GM13976 (cell line): ENCODE data around the gene RCBTB1.
"Not testable (repeated sequence)": the region's sequence is repeated elsewhere in the genome, so short reads cannot be mapped to it uniquely, and the experiment has no call there.

Source experiments
- DNase-seq: peaks from one replicate; pipeline ENCODE4 v3.0.0; 2012; ENCODE audit warnings: low spot score
- CTCF ChIP-seq: IDR thresholded peaks from 2 replicates; pipeline ENCODE4 v1.5.1; 2012; ENCODE audit warnings: borderline replicate concordance, mild to moderate bottlenecking; ENCODE audit not compliant: insufficient read depth; ENCODE audit errors: extremely low read depth, missing control alignments, control extremely low read depth
- in situ Hi-C: fragments of 300-500 bp; cut with MboI; formaldehyde crosslinking; loops from one replicate; pipeline ENCODE4 v1.12.0; 2022; ENCODE audit warnings: low sequenced_read_pairs, mixed read lengths, inconsistent platforms; ENCODE audit not compliant: unreplicated experiment

RCBTB1 gene

GRCh38 chr13:49615836-49616675, 30.7 kb upstream of the RCBTB1 start:
- in situ Hi-C loops = no loop called here

GRCh38 chr13:49612042-49612441, 26.7 kb upstream of the RCBTB1 start:
- in situ Hi-C loops = loop anchor here (5.0 kb wide), 1 partner anchor 310 kb away; no protein-coding TSS in a partner anchor

More at GRCh38 chr13:49615836-49616675, 30.7 kb upstream of the RCBTB1 start:
- no peak for DNase-seq
- no peak for TF ChIP-seq CTCF

GRCh38 chr13:49610176-49610575, 24.8 kb upstream of the RCBTB1 start:
- TF ChIP-seq CTCF = no peak
- in situ Hi-C loops = loop anchor here (5.0 kb wide), 1 partner anchor 308 kb away; no protein-coding TSS in a partner anchor
- no peak for DNase-seq

More at GRCh38 chr13:49612042-49612441, 26.7 kb upstream of the RCBTB1 start:
- not testable (repeated sequence) for DNase-seq

GRCh38 chr13:49608651-49609331, 23.4 kb upstream of the RCBTB1 start:
- DNase-seq = no peak
- TF ChIP-seq CTCF = no peak
- in situ Hi-C loops = no loop called here

GRCh38 chr13:49607761-49608160, 22.4 kb upstream of the RCBTB1 start:
- TF ChIP-seq CTCF = no peak
- no peak for DNase-seq
- in situ Hi-C loops = no loop called here

- peak; percentile 85 for TF ChIP-seq CTCF
- peak; percentile 77 for DNase-seq
- in situ Hi-C loops = no loop called here
These were observed 21.6 kb upstream of the RCBTB1 start for GRCh38 chr13:49606747-49607648.
